A549 treated with AZD2906 at 1 μM for 4 hours (cell line): ENCODE data around the gene KIF2B. TPM values are rescaled to one million over a fixed set of nuclear protein-coding genes. Genes with fewer than 3 reads are reported as not detected.

Experiments used
- total RNA-seq: library from RNA; stranded (reverse); fragments of 200-300 nt; extraction: Qiagen RNA extraction; gene quantifications from 5 replicates; pipeline ENCODE4 v1.2.3, GENCODE V29; 2022

KIF2B gene, protein sequence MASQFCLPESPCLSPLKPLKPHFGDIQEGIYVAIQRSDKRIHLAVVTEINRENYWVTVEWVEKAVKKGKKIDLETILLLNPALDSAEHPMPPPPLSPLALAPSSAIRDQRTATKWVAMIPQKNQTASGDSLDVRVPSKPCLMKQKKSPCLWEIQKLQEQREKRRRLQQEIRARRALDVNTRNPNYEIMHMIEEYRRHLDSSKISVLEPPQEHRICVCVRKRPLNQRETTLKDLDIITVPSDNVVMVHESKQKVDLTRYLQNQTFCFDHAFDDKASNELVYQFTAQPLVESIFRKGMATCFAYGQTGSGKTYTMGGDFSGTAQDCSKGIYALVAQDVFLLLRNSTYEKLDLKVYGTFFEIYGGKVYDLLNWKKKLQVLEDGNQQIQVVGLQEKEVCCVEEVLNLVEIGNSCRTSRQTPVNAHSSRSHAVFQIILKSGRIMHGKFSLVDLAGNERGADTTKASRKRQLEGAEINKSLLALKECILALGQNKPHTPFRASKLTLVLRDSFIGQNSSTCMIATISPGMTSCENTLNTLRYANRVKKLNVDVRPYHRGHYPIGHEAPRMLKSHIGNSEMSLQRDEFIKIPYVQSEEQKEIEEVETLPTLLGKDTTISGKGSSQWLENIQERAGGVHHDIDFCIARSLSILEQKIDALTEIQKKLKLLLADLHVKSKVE
- not detected in 5 replicates for total RNA-seq

DNA sequence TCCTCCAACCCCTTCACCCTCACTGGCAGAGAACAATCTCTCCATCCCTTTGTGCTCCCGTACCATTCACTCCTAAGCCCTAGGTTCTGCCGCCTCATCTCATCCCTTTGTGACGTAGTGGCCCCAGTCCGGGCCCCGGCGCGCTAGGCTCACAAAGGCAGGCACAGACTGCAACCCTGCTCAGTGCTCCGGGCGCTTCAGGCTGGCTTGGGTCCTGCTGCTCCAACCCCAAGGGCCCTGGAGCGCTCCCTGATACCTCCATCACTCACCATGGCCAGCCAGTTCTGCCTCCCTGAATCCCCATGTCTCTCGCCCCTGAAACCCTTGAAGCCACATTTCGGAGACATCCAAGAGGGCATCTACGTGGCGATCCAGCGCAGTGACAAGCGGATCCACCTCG is at the start of gene KIF2B:
KIF2B (plus strand) TSS at position 164 of the 400 bp plus-strand sequence; CDS start at position 271, 107 bp downstream.

